A549 (cell line): Measurements from ENCODE around the gene ZNF394.

Experiments
- CTCF ChIP-seq: fragments of >200 bp; sonication (Bioruptor Twin); formaldehyde crosslinking; IDR thresholded peaks from 3 replicates; pipeline ENCODE4 v1.5.1; 2016
- MAFK ChIP-seq: fragments of 450-650 bp; IDR thresholded peaks from 2 replicates; pipeline ENCODE4 v1.6.1; 2014; ENCODE audit not compliant: partially characterized antibody
- MAX ChIP-seq: IDR thresholded peaks from 2 replicates; pipeline ENCODE4 v1.6.1; 2012
- NR3C1 ChIP-seq: fragments of >200 bp; sonication (Bioruptor Twin); formaldehyde crosslinking; IDR thresholded peaks from 3 replicates; pipeline ENCODE4 v1.6.1; 2017
- POLR2A ChIP-seq: IDR thresholded peaks from 2 replicates; pipeline ENCODE4 v1.6.1; 2012; ENCODE audit warnings: mild to moderate bottlenecking, low read length
- POLR2AphosphoS2 ChIP-seq: conservative IDR thresholded peaks from 2 replicates; pipeline ENCODE4 v1.6.1; 2012; ENCODE audit warnings: low read length, improper control_type of control experiment, inconsistent platforms
- ZFP36 ChIP-seq: fragments of 450-650 bp; IDR thresholded peaks from 2 replicates; pipeline ENCODE4 v1.6.1; 2014; ENCODE audit warnings: borderline replicate concordance; ENCODE audit not compliant: partially characterized antibody

- no peak for TF ChIP-seq POLR2AphosphoS2
- no peak for TF ChIP-seq POLR2A
- no peak for TF ChIP-seq MAX
- TF ChIP-seq CTCF: no peak
- TF ChIP-seq MAFK: no peak
- TF ChIP-seq NR3C1: no peak
- TF ChIP-seq ZFP36: no peak
Observed at GRCh38 chr7:99498546-99498944, 1.5 kb downstream of the ZNF394 start.
